K562 (cell line): ENCODE data around the gene TOX2. TPM values are rescaled to one million over a fixed set of nuclear protein-coding genes. Genes with fewer than 3 reads are reported as not detected.

Experiments used
- ATAC-seq: fragments of 200-7000 bp; cut with Tn5 transposase; 3 replicates; pipeline ENCODE4 v1.9.1; 2020; ENCODE audit warnings: moderate library complexity
- BruUV-seq: library from RNA; stranded (reverse); fragments of 400-500 nt; replicated peaks from 2 replicates; lab custom pipeline; 2021; lab: Mats Ljungman, UMichigan
- CTCF ChIA-PET: fragments of 300-600 bp; formaldehyde crosslinking; extraction: SDS; loops from one replicate; lab custom pipeline; 2021; ENCODE audit warnings: low intra/inter-chr PET ratio; lab: Yijun Ruan, JAX
- POLR2A ChIA-PET: fragments of 300-600, 350-650 bp; sonication (Branson Sonifier 250); formaldehyde crosslinking; extraction: SDS; loops from one replicate; lab custom pipeline; 2021; ENCODE audit warnings: antibody characterized with exemption, inconsistent platforms; lab: Yijun Ruan, JAX
- DNase-seq, 4 experiments: peaks; one replicate each; pipeline versions ENCODE4 v3.0.0 to v3.0.0-alpha.2; 2011 to 2018; ENCODE audit warnings: low spot score in 3 of 4, mixed read lengths in 3 of 4; ENCODE audit errors: extremely low read depth in 1 of 4
- FAIRE-seq: peaks from 2 replicates; lab custom pipeline; 2011; peaks lifted over from hg19 to GRCh38; lab: Jason Lieb, UNC
- H2AFZ ChIP-seq: 2 replicates; pipeline ENCODE4 v1.6.0; 2011; ENCODE audit warnings: low read depth, low read length, control low read depth, inconsistent platforms
- H3K27ac ChIP-seq: fragments of 200-600 bp; 3 replicates; pipeline ENCODE4 v1.8.0; 2011; ENCODE audit warnings: low read depth, mild to moderate bottlenecking, control low read depth, inconsistent platforms, low read length, moderate library complexity, mixed read lengths; ENCODE audit errors: extremely low read depth
- H3K27me3 ChIP-seq, 2 experiments: fragments of 300-600 bp in 1 of 2; 2 replicates in 1 of 2; 3 replicates in 1 of 2; pipeline versions ENCODE4 v1.6.0 to v1.8.0; 2011; ENCODE audit warnings: inconsistent platforms in 2 of 2, low read length in 2 of 2, mild to moderate bottlenecking in 1 of 2, mixed read lengths in 1 of 2, moderate library complexity in 1 of 2; ENCODE audit not compliant: control insufficient read depth in 2 of 2, insufficient read depth in 2 of 2
- H3K36me3 ChIP-seq: fragments of 300-600 bp; 3 replicates; pipeline ENCODE4 v1.8.0; 2011; ENCODE audit warnings: mild to moderate bottlenecking, low read length, inconsistent platforms; ENCODE audit not compliant: control insufficient read depth, insufficient read depth
- H3K4me1 ChIP-seq, 2 experiments: fragments of 200-600 bp in 1 of 2; replicated peaks in 1 of 2; 2 replicates in 1 of 2; 3 replicates in 1 of 2; pipeline versions ENCODE4 v1.5.1 to v1.8.0; 2011; ENCODE audit warnings: inconsistent platforms in 2 of 2, low read length in 2 of 2, mild to moderate bottlenecking in 1 of 2, mixed read lengths in 1 of 2, moderate library complexity in 1 of 2; ENCODE audit not compliant: control insufficient read depth in 2 of 2, insufficient read depth in 2 of 2
- H3K4me2 ChIP-seq: 2 replicates; pipeline ENCODE4 v1.6.1; 2011; ENCODE audit warnings: low read length, control low read depth, inconsistent platforms, mixed read lengths; ENCODE audit not compliant: insufficient read depth
- H3K4me3 ChIP-seq: fragments of 200-600 bp; sonication (generic), shearing (Covaris generic); 2 replicates; pipeline ENCODE4 v1.5.1; 2016; ENCODE audit warnings: control low read depth, inconsistent platforms
- H3K79me2 ChIP-seq: fragments of 200-600 bp; 3 replicates; pipeline ENCODE4 v1.8.0; 2011; ENCODE audit warnings: low read length, inconsistent platforms; ENCODE audit not compliant: control insufficient read depth, insufficient read depth
- H3K9ac ChIP-seq, 2 experiments: 2 replicates each; pipeline versions ENCODE4 v1.6.0 to v1.6.1; 2011; ENCODE audit warnings: low read depth in 2 of 2, low read length in 2 of 2, control low read depth in 1 of 2, inconsistent platforms in 1 of 2, mild to moderate bottlenecking in 1 of 2, mixed read lengths in 1 of 2; ENCODE audit not compliant: insufficient read depth in 1 of 2
- H3K9me1 ChIP-seq: one replicate; pipeline ENCODE4 v1.6.0; 2011; ENCODE audit warnings: inconsistent platforms, mild to moderate bottlenecking, low read length, moderate library complexity; ENCODE audit not compliant: control insufficient read depth, insufficient read depth
- H3K9me3 ChIP-seq: replicated peaks from 2 replicates; pipeline ENCODE4 v1.5.1; 2011; ENCODE audit warnings: low read depth, low read length, inconsistent platforms; ENCODE audit not compliant: control insufficient read depth, insufficient read depth
- H4K20me1 ChIP-seq: replicated peaks from 2 replicates; pipeline ENCODE4 v1.6.1; 2011; ENCODE audit warnings: low read length, inconsistent platforms, mixed read lengths; ENCODE audit not compliant: control insufficient read depth, insufficient read depth
- CBX1 ChIP-seq: sonication (generic); IDR thresholded peaks from 2 replicates; pipeline ENCODE4 v1.6.1; 2016; ENCODE audit warnings: antibody characterized with exemption, low read depth, mild to moderate bottlenecking
- CBX8 ChIP-seq: fragments of 200-600 bp; sonication (generic); IDR thresholded peaks from 2 replicates; pipeline ENCODE4 v1.6.1; 2012; ENCODE audit warnings: borderline replicate concordance, mixed run types, low read depth, mild to moderate bottlenecking, moderate library complexity, mixed read lengths, low read length, control low read depth, inconsistent platforms; ENCODE audit not compliant: poor library complexity, severe bottlenecking; ENCODE audit errors: extremely low read depth
- CXXC5 ChIP-seq: fragments of 250-450 bp; sonication (Bioruptor Pico); IDR thresholded peaks from 2 replicates; pipeline ENCODE4 v1.8.0; 2022; ENCODE audit warnings: inconsistent platforms, mild to moderate bottlenecking, moderate library complexity
- GATAD2A ChIP-seq: fragments of 450-650 bp; IDR thresholded peaks from 2 replicates; pipeline ENCODE4 v1.6.1; 2017
- NR1H2 ChIP-seq: sonication (generic); formaldehyde crosslinking; IDR thresholded peaks from 2 replicates; pipeline ENCODE4 v1.4.0; 2020; ENCODE audit warnings: mild to moderate bottlenecking, missing genetic modification reagents
- PHB ChIP-seq: fragments of 250-450 bp; sonication (Bioruptor Pico); IDR thresholded peaks from 2 replicates; pipeline ENCODE4 v1.5.0; 2021
- POLR2A ChIP-seq: fragments of 450-650 bp; conservative IDR thresholded peaks from 2 replicates; pipeline ENCODE4 v1.6.1; 2016
- SMAD3 ChIP-seq: fragments of 450-650 bp; formaldehyde crosslinking; conservative IDR thresholded peaks from 2 replicates; pipeline ENCODE4 v1.4.0; 2020; ENCODE audit warnings: mild to moderate bottlenecking
- TEAD1 ChIP-seq, 2 experiments: fragments of 450-650 bp in 1 of 2; sonication (generic) in 1 of 2; formaldehyde crosslinking; IDR thresholded peaks; 2 replicates each; pipeline versions ENCODE4 v1.4.0 to v1.8.0; 2020 to 2022; ENCODE audit warnings: mild to moderate bottlenecking in 2 of 2, missing genetic modification reagents in 1 of 2
- ZNF589 ChIP-seq: fragments of 200-800 bp; sonication (Bioruptor generic); IDR thresholded peaks from 2 replicates; pipeline ENCODE4 v1.6.1; 2016; ENCODE audit warnings: low read depth, missing genetic modification characterization, missing compliant biosample characterization
- ZNF668 ChIP-seq: fragments of 250-450 bp; sonication (Bioruptor Pico); IDR thresholded peaks from 2 replicates; pipeline ENCODE4 v1.8.0; 2022; ENCODE audit warnings: mild to moderate bottlenecking, inconsistent platforms
- WGBS: fragments of 100-300 bp; shearing (Covaris generic); methylation state at CpG from one replicate; pipeline ENCODE4 v1.1.6; 2016; ENCODE audit warnings: low coverage, mixed read lengths; ENCODE audit not compliant: insufficient coverage; ENCODE audit errors: missing lambda C conversion rate; 5-methylcytosine and 5-hydroxymethylcytosine counted together
- in situ Hi-C: fragments of 300-500 bp; cut with MboI; formaldehyde crosslinking; loops from 4 replicates; pipeline ENCODE4 v1.15.0; 2018; ENCODE audit warnings: inconsistent platforms, mixed read lengths
- intact Hi-C: fragments of 100-400 bp; cut with micrococcal nuclease; formaldehyde crosslinking; loops from 2 replicates; pipeline ENCODE4 v1.14.2; 2022
- polyA plus RNA-seq, 8 experiments: library from polyadenylated mRNA; depleted of rRNA in 4 of 8; stranded (reverse) in 5 of 8; unstranded in 3 of 8; fragments of >200 nt; fragmentation: Nextera tagmentation in 2 of 8; fragmentation: Illumina TruSeq in 1 of 8; extraction: Ambion mirVana in 2 of 8; extraction: Trizol in 1 of 8; gene quantifications; 2 replicates each; pipeline versions ENCODE4 v1.2.1 to v1.2.3, GENCODE V29; 2011 to 2014; ENCODE audit warnings: inconsistent platforms in 1 of 8, missing spikeins in 1 of 8
- total RNA-seq, 7 experiments: library from RNA; depleted of rRNA in 6 of 7; stranded (reverse); fragments of >200 nt in 6 of 7; fragmentation: Illumina TruSeq in 2 of 7; extraction: Trizol in 2 of 7; gene quantifications; 2 replicates each; pipeline versions ENCODE4 v1.2.1 to v1.2.3, GENCODE V29; 2011 to 2021; ENCODE audit warnings: low replicate concordance in 1 of 7

TOX2 gene
- total and polyA plus RNA-seq, 9 of the 15 experiments (the other 6 are each of a cell fraction or from before 2014, with no cell fraction given): not detected

DNA sequence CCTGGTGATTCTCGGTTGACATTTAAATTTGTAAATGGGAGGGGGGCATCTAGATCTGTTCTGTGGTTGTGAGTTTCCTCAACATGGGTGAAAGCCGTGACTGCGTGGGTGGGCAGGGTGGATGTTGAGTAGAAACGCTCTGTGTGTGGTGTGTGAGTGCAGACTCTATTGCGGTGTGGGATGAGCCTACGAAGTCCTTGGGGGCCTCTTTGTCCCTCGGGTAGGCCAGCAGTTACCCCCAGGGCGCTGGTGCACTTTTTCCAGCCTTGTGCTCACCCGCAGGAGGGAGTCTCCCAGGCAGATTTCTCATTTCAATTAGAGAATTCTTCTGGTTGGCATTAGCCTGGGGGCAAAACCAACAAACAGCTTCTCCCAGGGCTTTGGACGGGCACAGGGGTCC lies 10.6 kb downstream of the TOX2 start:
- Histone ChIP-seq H3K27ac (no peak overlapping the region), H3K9me1 (no peaks in the 10 kb centered on the region), H3K4me3 (no peak overlapping the region), H3K4me2 (no peak overlapping the region), H3K36me3 (no peaks in the 10 kb centered on the region), H3K79me2 (no peaks in the 10 kb centered on the region), H4K20me1 (no peaks in the 10 kb centered on the region), H3K4me1 (no peaks in the 10 kb centered on the region), H2AFZ (no peak overlapping the region), H3K9ac (no peak overlapping the region), H3K9me3 (no peaks in the 10 kb centered on the region), H3K27me3 (peaks cover 6 to 24% of the 10 kb centered on the region in 2 experiments; a peak in 4 of 5 replicates)
- FAIRE-seq: no peak
- CTCF ChIA-PET: interaction anchor here (1.5 kb wide), 1 partner anchor 155 kb away, joined by 5 read pairs; no protein-coding TSS in a partner anchor
- POLR2A ChIA-PET: interaction anchor here (0.6 kb wide), 1 partner anchor 569 kb away, joined by 3 read pairs; no protein-coding TSS in a partner anchor
- intact Hi-C loops (no loop called here), in situ Hi-C loops (no loop called here)
- BruUV-seq: no TSS peak
- WGBS: 0% methylated on average over 10 of the region's 10 CpGs
- DNase-seq: no peak
- no peak for TF ChIP-seq ZNF589 (CRISPR knock-in tag)
- no peak for TF ChIP-seq CBX8
- no peak for TF ChIP-seq NR1H2 (CRISPR knock-in tag)
- TF ChIP-seq TEAD1 (CRISPR knock-in tag; IDR thresholded peaks at IDR 0.05): no peak
- no peak for TF ChIP-seq SMAD3 (CRISPR knock-in tag)
- no peak for TF ChIP-seq PHB
- no peak for TF ChIP-seq CBX1
- TF ChIP-seq ZNF668 (CRISPR knock-in tag): no peak
- no peak for TF ChIP-seq POLR2A
- no peak for TF ChIP-seq CXXC5 (CRISPR knock-in tag)
- no peak for TF ChIP-seq GATAD2A
- TF ChIP-seq, all 486 proteins: peak for 0
- no peak for ATAC-seq
